ENCODE data around the gene MVB12B. TPM values are rescaled to one million over a fixed set of nuclear protein-coding genes. Genes with fewer than 3 reads are reported as not detected.

The MVB12B gene
- total RNA-seq, 1 experiment from 2014 or later: 10.9 TPM

DNA sequence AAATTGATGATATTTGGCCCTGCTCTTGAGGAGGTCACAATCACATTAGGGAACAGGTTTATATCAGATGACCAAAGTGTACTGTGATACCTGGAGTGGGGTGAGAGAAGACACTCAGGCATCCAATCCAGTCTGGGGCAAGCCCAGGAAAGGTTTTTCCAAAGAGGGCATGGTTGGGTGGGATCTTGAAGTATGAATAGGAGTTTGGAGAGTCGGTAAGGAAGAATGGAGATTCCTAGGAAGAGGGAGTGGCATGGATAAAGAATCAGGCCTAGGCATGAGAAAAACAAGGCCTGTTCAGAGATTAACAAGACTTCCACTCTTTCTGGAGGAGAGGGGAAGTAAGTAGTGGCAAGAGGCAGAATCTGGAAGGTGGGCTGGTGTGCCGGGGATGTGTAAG, 91.1 kb downstream of the MVB12B start (continued):
- no peak for TF ChIP-seq REST (IDR thresholded peaks at IDR 0.05; ENCODE audit: low read depth)
- TF ChIP-seq CBX3 (IDR thresholded peaks at IDR 0.05; ENCODE audit: low read depth): no peak
- no peak for TF ChIP-seq SIN3A (IDR thresholded peaks at IDR 0.05; ENCODE audit: low read depth)

DNA sequence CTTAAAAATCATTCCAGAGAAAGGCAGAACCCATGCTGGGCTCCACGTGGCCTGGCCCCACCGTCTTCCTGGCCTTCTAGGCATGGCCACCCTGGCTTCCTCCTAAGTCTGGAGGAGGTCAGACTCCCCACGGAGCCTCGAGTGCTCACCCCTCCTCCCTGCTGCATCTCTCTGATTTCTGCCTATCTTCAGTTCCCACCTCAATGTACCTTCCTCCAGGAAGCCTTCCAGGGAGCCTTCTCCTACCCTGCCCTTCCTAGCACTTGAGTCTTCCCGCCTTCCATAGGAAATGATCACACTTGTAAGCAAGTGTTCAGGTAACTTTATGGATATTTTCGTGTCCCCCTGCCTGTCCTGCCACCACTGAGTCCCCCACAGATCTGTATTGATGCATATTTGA, 92.0 kb downstream of the MVB12B start:
- RAD21 ChIA-PET (ENCODE audit: low non-redundant PET in 1 of 2, low total read pairs in 2 of 2, uncharacterized antibody in 2 of 2, unreplicated experiment in 2 of 2): no interaction called here
- Histone ChIP-seq H3K27ac (ENCODE audit: low read depth, low read length) (no peak overlapping the region), H3K9ac (ENCODE audit: low read length) (no peak overlapping the region), H3K36me3 (ENCODE audit: control insufficient read depth in 1 of 2, insufficient read depth in 2 of 2, low read length in 2 of 2) (no peaks in the 10 kb centered on the region), H3K4me3 (replicated peaks in 1 of 2; ENCODE audit: low read depth in 1 of 2, low read length in 2 of 2) (no peak overlapping the region), H3K9me2 (ENCODE audit: insufficient read depth) (no peaks in the 10 kb centered on the region), H4K20me1 (ENCODE audit: insufficient read depth) (no peaks in the 10 kb centered on the region), H2AFZ (ENCODE audit: low read depth, low read length, poor library complexity, severe bottlenecking) (no peak overlapping the region), H3K4me2 (ENCODE audit: low read length) (no peak overlapping the region), H3K27me3 (ENCODE audit: insufficient read depth, low read length) (no peaks in the 10 kb centered on the region), H3K4me1 (ENCODE audit: control insufficient read depth in 1 of 2, insufficient read depth in 2 of 2, low read length in 2 of 2) (peaks cover 9 to 27% of the 10 kb centered on the region in 2 experiments), H3K79me2 (ENCODE audit: insufficient read depth, low read length) (no peaks in the 10 kb centered on the region), H3K9me3 (ENCODE audit: control insufficient read depth in 1 of 2, insufficient read depth in 1 of 2, low read depth in 1 of 2, low read length in 2 of 2) (no peaks in the 10 kb centered on the region)
- CTCF ChIA-PET: no interaction called here
- intact Hi-C loops (cut with micrococcal nuclease): no loop called here
- POLR2A ChIA-PET: no interaction called here
- no TSS peak for BruUV-seq (replicated peaks)
- ATAC-seq: no peak
- no peak for DNase-seq (ENCODE audit: low read depth, low spot score)
- TF ChIP-seq FOSL1 (IDR thresholded peaks at IDR 0.05; ENCODE audit: low read depth) (no peak), ELF1 (IDR thresholded peaks at IDR 0.05; ENCODE audit: borderline replicate concordance, low read depth) (no peak), EZH2phosphoT487 (IDR thresholded peaks at IDR 0.05; ENCODE audit: borderline replicate concordance) (no peak), YY1 (IDR thresholded peaks at IDR 0.05; ENCODE audit: extremely low read depth, insufficient replicate concordance, low read depth, low read length) (no peak), EGR1 (IDR thresholded peaks at IDR 0.05; ENCODE audit: low read depth) (no peak), SP1 (IDR thresholded peaks at IDR 0.05; ENCODE audit: low read depth) (no peak), POLR2AphosphoS5 (IDR thresholded peaks at IDR 0.05; ENCODE audit: low read depth, low read length) (no peak), CBX3 (IDR thresholded peaks at IDR 0.05; ENCODE audit: low read depth) (no peak), TCF7L2 (IDR thresholded peaks at IDR 0.05; ENCODE audit: borderline replicate concordance, extremely low read depth, insufficient read depth, insufficient read length) (no peak), ZFX (IDR thresholded peaks at IDR 0.05) (no peak), ZNF274 (IDR thresholded peaks at IDR 0.05; ENCODE audit: low read depth, low read length) (no peak), REST (IDR thresholded peaks at IDR 0.05; ENCODE audit: low read depth) (no peak), JUND (IDR thresholded peaks at IDR 0.05) (no peak), SRF (IDR thresholded peaks at IDR 0.05; ENCODE audit: low read depth) (no peak), POLR2A (IDR thresholded peaks at IDR 0.05; ENCODE audit: borderline replicate concordance, extremely low read depth, insufficient read depth, insufficient read length) (no peak)
- TF ChIP-seq, protein P1, sequence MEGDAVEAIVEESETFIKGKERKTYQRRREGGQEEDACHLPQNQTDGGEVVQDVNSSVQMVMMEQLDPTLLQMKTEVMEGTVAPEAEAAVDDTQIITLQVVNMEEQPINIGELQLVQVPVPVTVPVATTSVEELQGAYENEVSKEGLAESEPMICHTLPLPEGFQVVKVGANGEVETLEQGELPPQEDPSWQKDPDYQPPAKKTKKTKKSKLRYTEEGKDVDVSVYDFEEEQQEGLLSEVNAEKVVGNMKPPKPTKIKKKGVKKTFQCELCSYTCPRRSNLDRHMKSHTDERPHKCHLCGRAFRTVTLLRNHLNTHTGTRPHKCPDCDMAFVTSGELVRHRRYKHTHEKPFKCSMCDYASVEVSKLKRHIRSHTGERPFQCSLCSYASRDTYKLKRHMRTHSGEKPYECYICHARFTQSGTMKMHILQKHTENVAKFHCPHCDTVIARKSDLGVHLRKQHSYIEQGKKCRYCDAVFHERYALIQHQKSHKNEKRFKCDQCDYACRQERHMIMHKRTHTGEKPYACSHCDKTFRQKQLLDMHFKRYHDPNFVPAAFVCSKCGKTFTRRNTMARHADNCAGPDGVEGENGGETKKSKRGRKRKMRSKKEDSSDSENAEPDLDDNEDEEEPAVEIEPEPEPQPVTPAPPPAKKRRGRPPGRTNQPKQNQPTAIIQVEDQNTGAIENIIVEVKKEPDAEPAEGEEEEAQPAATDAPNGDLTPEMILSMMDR (IDR thresholded peaks at IDR 0.05 in 2 of 3, conservative IDR thresholded peaks at IDR 0.05 in 1 of 3; ENCODE audit: borderline replicate concordance in 1 of 3, insufficient read depth in 1 of 3, low read depth in 2 of 3, low read length in 2 of 3): no peak

Data from HCT116 (cell line).